ENCODE measurements around the gene MAGI3.

- TF ChIP-seq CTCF (IDR thresholded peaks at IDR 0.05) (no peak), POLR2A (IDR thresholded peaks at IDR 0.05) (no peak)
Observed at GRCh38 chr1:113370868-113371267, 19.4 kb upstream of the MAGI3 start.

All from adrenal gland (tissue), 5 donors.